RCC 7860 (cell line): ENCODE data around the gene SCIMP.
"Not testable (repeated sequence)": the region's sequence is repeated elsewhere in the genome, so short reads cannot be mapped to it uniquely, and the experiment has no call there.

ENCODE experiments used
- DNase-seq: peaks from one replicate; pipeline ENCODE4 v3.0.0-alpha.2; 2015; ENCODE audit warnings: low spot score
- FAIRE-seq: peaks from 2 replicates; lab custom pipeline; 2012; peaks lifted over from hg19 to GRCh38; lab: Jason Lieb, UNC

Gene SCIMP

GRCh38 chr17:5191541-5192417 lies 42.9 kb downstream of the SCIMP start, which contains the start of gene ZNF594:
Gene ZNF594 (minus strand): TSS chr17:5191868. CDS start chr17:5184256, 7,612 bp downstream.
- DNase-seq (peak; percentile 75), FAIRE-seq (no peak)

- FAIRE-seq: no peak
- DNase-seq: no peak
These were observed 50.4 kb downstream of the SCIMP start for GRCh38 chr17:5184288-5184687.

GRCh38 chr17:5183410-5183793 lies 51.3 kb downstream of the SCIMP start:
- FAIRE-seq (no peak), DNase-seq (no peak)

- DNase-seq (no peak), FAIRE-seq (no peak)
These were observed 51.9 kb downstream of the SCIMP start for GRCh38 chr17:5182597-5183409.

- DNase-seq (no peak), FAIRE-seq (no peak)
These were observed 53.0 kb downstream of the SCIMP start for GRCh38 chr17:5181509-5182305.

- no peak for FAIRE-seq
- DNase-seq: no peak
These were observed 55.7 kb downstream of the SCIMP start for GRCh38 chr17:5179003-5179402.

- not testable (repeated sequence) for FAIRE-seq, DNase-seq
These were observed 59.6 kb downstream of the SCIMP start for GRCh38 chr17:5175027-5175426.

GRCh38 chr17:5165791-5166564 lies 68.7 kb downstream of the SCIMP start:
- peak; percentile 74 for DNase-seq

GRCh38 chr17:5164436-5164835 lies 70.2 kb downstream of the SCIMP start:
- FAIRE-seq (no peak), DNase-seq (no peak)

More at GRCh38 chr17:5165791-5166564, 68.7 kb downstream of the SCIMP start:
- FAIRE-seq: peak; percentile 99

GRCh38 chr17:5161793-5162192 lies 72.9 kb downstream of the SCIMP start:
- not testable (repeated sequence) for FAIRE-seq, DNase-seq

GRCh38 chr17:5160702-5161101 lies 74.0 kb downstream of the SCIMP start:
- not testable (repeated sequence) for FAIRE-seq, DNase-seq
